ENCODE data around the gene PRX. TPM values are rescaled to one million over a fixed set of nuclear protein-coding genes. Genes with fewer than 3 reads are reported as not detected.

PRX gene
- total and polyA plus RNA-seq, 9 of the 15 experiments (the other 6 are each of a cell fraction or from before 2014, with no cell fraction given) = 0.65 to 3.5 (median 1.7) TPM; not detected in 2

GRCh38 chr19:40418040-40418439 is 4.9 kb upstream of the PRX start (continued):
- peak in 1 of 2 experiments; percentile 43; a peak in 1 of 4 replicates for TF ChIP-seq HDAC1 (IDR thresholded peaks at IDR 0.05)
- TF ChIP-seq RBM25 (IDR thresholded peaks at IDR 0.05; ENCODE audit: low read depth, low read length, severe bottlenecking) = peak; percentile 85
- TF ChIP-seq HLTF (IDR thresholded peaks at IDR 0.05) = 0 out of 2 replicates have a peak, but pooled peaks have one; percentile 42
- no peak for TF ChIP-seq ZFP1 (CRISPR knock-in tag; IDR thresholded peaks at IDR 0.05)
- 0 out of 2 replicates have a peak, but pooled peaks have one; percentile 33 for TF ChIP-seq PHB2 (IDR thresholded peaks at IDR 0.05; ENCODE audit: low read depth)
- TF ChIP-seq ZNF3 (CRISPR knock-in tag; IDR thresholded peaks at IDR 0.05) = no peak
- TF ChIP-seq KDM5B (IDR thresholded peaks at IDR 0.05; ENCODE audit: insufficient replicate concordance, low read depth, low read length) = no peak
- TF ChIP-seq, protein P1, sequence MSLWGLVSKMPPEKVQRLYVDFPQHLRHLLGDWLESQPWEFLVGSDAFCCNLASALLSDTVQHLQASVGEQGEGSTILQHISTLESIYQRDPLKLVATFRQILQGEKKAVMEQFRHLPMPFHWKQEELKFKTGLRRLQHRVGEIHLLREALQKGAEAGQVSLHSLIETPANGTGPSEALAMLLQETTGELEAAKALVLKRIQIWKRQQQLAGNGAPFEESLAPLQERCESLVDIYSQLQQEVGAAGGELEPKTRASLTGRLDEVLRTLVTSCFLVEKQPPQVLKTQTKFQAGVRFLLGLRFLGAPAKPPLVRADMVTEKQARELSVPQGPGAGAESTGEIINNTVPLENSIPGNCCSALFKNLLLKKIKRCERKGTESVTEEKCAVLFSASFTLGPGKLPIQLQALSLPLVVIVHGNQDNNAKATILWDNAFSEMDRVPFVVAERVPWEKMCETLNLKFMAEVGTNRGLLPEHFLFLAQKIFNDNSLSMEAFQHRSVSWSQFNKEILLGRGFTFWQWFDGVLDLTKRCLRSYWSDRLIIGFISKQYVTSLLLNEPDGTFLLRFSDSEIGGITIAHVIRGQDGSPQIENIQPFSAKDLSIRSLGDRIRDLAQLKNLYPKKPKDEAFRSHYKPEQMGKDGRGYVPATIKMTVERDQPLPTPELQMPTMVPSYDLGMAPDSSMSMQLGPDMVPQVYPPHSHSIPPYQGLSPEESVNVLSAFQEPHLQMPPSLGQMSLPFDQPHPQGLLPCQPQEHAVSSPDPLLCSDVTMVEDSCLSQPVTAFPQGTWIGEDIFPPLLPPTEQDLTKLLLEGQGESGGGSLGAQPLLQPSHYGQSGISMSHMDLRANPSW (CRISPR knock-in tag; IDR thresholded peaks at IDR 0.05) = no peak
- no peak for TF ChIP-seq CBFB (CRISPR knock-in tag; IDR thresholded peaks at IDR 0.05)
- 0 out of 2 replicates have a peak, but pooled peaks have one; percentile 30 for TF ChIP-seq SMARCE1 (IDR thresholded peaks at IDR 0.05)
- no peak for TF ChIP-seq JUND (IDR thresholded peaks at IDR 0.05; ENCODE audit: borderline replicate concordance, low read depth, low read length)
- TF ChIP-seq JUND (tag; IDR thresholded peaks at IDR 0.05; ENCODE audit: borderline replicate concordance, low read depth, low read length) = no peak
- no peak for TF ChIP-seq ARHGAP35 (IDR thresholded peaks at IDR 0.05; ENCODE audit: partially characterized antibody)
- TF ChIP-seq, protein P2, sequence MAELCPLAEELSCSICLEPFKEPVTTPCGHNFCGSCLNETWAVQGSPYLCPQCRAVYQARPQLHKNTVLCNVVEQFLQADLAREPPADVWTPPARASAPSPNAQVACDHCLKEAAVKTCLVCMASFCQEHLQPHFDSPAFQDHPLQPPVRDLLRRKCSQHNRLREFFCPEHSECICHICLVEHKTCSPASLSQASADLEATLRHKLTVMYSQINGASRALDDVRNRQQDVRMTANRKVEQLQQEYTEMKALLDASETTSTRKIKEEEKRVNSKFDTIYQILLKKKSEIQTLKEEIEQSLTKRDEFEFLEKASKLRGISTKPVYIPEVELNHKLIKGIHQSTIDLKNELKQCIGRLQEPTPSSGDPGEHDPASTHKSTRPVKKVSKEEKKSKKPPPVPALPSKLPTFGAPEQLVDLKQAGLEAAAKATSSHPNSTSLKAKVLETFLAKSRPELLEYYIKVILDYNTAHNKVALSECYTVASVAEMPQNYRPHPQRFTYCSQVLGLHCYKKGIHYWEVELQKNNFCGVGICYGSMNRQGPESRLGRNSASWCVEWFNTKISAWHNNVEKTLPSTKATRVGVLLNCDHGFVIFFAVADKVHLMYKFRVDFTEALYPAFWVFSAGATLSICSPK (IDR thresholded peaks at IDR 0.05; ENCODE audit: borderline replicate concordance) = no peak
- TF ChIP-seq ARNT (IDR thresholded peaks at IDR 0.05) = peak in 1 of 2 experiments; percentile 38; a peak in 1 of 4 replicates
- TF ChIP-seq ZNF445 (CRISPR knock-in tag; IDR thresholded peaks at IDR 0.05; ENCODE audit: low read depth) = no peak
- TF ChIP-seq HDAC2 (IDR thresholded peaks at IDR 0.05) = peak; percentile 15; the same call in 1 of the 2 replicates
- TF ChIP-seq TCF7L2 (IDR thresholded peaks at IDR 0.05; ENCODE audit: low read depth, low read length) = no peak
- peak; percentile 70; the same call in 1 of the 2 replicates for TF ChIP-seq ELF4 (CRISPR knock-in tag; IDR thresholded peaks at IDR 0.05)
- no peak for TF ChIP-seq ZSCAN29 (IDR thresholded peaks at IDR 0.05)
- TF ChIP-seq CBFA2T2 (conservative IDR thresholded peaks at IDR 0.05) = no peak
- TF ChIP-seq ZNF668 (CRISPR knock-in tag; IDR thresholded peaks at IDR 0.05) = no peak
- TF ChIP-seq, protein P3, sequence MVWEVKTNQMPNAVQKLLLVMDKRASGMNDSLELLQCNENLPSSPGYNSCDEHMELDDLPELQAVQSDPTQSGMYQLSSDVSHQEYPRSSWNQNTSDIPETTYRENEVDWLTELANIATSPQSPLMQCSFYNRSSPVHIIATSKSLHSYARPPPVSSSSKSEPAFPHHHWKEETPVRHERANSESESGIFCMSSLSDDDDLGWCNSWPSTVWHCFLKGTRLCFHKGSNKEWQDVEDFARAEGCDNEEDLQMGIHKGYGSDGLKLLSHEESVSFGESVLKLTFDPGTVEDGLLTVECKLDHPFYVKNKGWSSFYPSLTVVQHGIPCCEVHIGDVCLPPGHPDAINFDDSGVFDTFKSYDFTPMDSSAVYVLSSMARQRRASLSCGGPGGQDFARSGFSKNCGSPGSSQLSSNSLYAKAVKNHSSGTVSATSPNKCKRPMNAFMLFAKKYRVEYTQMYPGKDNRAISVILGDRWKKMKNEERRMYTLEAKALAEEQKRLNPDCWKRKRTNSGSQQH (CRISPR knock-in tag; IDR thresholded peaks at IDR 0.05) = 0 out of 2 replicates have a peak, but pooled peaks have one; percentile 35
- TF ChIP-seq ZNF408 (CRISPR knock-in tag; IDR thresholded peaks at IDR 0.05; ENCODE audit: low read depth) = no peak
- TF ChIP-seq CBFA2T3 (IDR thresholded peaks at IDR 0.05) = no peak
- TF ChIP-seq MTA2 (IDR thresholded peaks at IDR 0.05; ENCODE audit: low read depth) = 0 out of 2 replicates have a peak, but pooled peaks have one; percentile 17
